ENCODE data around the gene PIEZO1. TPM values are rescaled to one million over a fixed set of nuclear protein-coding genes. Genes with fewer than 3 reads are reported as not detected.
A peak's percentile ranks its signal among the peaks of the same experiment; 100 is the strongest.

PIEZO1 gene
- polyA plus RNA-seq, 1 of the 3 experiments (the other 2 are of a cell fraction) = 184 TPM

DNA sequence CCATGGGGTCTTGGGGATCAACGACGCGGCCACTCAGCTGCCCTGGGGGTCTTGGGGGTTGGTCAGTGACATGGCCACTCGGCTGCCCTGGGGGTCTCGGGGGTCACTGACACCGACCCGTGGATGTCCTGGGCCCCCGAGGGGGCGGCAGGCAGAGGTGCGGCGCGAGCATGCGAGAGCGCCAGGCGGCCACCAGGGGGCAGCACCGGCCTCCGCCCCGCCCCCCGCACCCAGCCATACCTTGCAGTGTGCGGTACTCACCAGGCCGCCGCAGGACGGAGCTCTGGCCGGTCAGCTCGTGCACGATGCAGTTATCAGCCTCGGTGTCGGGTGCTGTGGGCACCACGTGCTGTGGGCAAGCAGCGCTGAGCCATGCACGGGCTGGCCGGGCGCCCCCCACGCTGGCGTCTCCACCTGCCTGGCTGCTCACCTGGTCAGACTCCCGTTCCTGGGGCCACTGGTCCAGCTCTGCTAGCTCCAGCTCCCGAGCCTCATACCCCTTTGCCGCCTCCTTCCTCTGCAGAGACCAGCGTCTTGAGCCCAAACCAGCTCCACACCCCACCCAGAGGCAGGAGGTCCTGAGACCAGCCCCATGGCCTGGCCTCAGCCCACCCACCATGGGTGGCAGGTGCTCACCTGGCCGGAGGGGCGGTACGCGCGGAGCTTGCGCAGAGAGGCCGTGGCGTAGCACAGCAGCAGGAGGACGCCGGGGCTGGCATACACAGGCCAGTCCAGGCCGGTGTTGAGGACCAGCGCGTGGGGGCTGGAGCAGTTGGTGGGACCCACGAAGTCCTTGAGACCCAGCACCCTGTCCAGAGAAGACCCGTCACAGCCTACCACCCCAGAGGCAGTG, 47.5 kb downstream of the PIEZO1 start:
- peak; percentile 94 for DNase-seq
- Histone ChIP-seq H3K9me2 (no peaks in the 10 kb centered on the region), H3K4me2 (no peak overlapping the region), H3K4me1 (ENCODE audit: control insufficient read depth in 1 of 2, insufficient read depth in 2 of 2, low read depth in 1 of 2, low read length in 1 of 2) (peaks cover 0 to 4% of the 10 kb centered on the region in 2 experiments; a peak in 1 of 4 replicates), H3K9me3 (no peaks in the 10 kb centered on the region), H3F3A (replicated peaks; ENCODE audit: insufficient read depth) (peaks cover 8% of the 10 kb centered on the region), H3K4me3 (ENCODE audit: low read depth in 2 of 2, low read length in 1 of 2) (no peak overlapping the region; a peak in 1 of 4 replicates), H3K27me3 (ENCODE audit: insufficient read depth) (no peaks in the 10 kb centered on the region), H4K20me1 (ENCODE audit: insufficient read depth) (peaks cover 25% of the 10 kb centered on the region), H3K9ac (no peak overlapping the region), H2AFZ (ENCODE audit: low read depth) (no peak overlapping the region), H3K27ac (ENCODE audit: low read depth in 2 of 2, low read length in 1 of 2) (no peak overlapping the region), H3K79me2 (ENCODE audit: insufficient read depth) (peaks cover 10% of the 10 kb centered on the region; the same call in 1 of the 2 replicates), H3K36me3 (replicated peaks in 1 of 2; ENCODE audit: control insufficient read depth in 1 of 2, insufficient read depth in 2 of 2, low read length in 1 of 2) (peaks cover 0 to 40% of the 10 kb centered on the region in 2 experiments)
- ChIA-PET POLR2A (no interaction called here), CTCF (interaction anchor here (0.5 to 17.4 kb wide), 47 partner anchors 12 to 904 kb away, joined by 3 to 540 read pairs (median 4); partner anchors contain the start of genes CDH15, CDT1, CTU2 and CYBA)
- 57% methylated on average over 24 of the region's 54 CpGs for WGBS (ENCODE audit: low lambda C conversion rate)
- TF ChIP-seq, protein P1, sequence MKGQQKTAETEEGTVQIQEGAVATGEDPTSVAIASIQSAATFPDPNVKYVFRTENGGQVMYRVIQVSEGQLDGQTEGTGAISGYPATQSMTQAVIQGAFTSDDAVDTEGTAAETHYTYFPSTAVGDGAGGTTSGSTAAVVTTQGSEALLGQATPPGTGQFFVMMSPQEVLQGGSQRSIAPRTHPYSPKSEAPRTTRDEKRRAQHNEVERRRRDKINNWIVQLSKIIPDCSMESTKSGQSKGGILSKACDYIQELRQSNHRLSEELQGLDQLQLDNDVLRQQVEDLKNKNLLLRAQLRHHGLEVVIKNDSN (IDR thresholded peaks at IDR 0.05; ENCODE audit: borderline replicate concordance, low read depth) = no peak
- TF ChIP-seq MEF2A (IDR thresholded peaks at IDR 0.05; ENCODE audit: borderline replicate concordance, low read depth) (no peak), GABPA (IDR thresholded peaks at IDR 0.05; ENCODE audit: low read depth) (no peak), ELF1 (IDR thresholded peaks at IDR 0.05) (no peak), JUND (IDR thresholded peaks at IDR 0.05) (no peak), SIN3A (IDR thresholded peaks at IDR 0.05; ENCODE audit: borderline replicate concordance, low read depth, low read length) (peak; percentile 72; the same call in 1 of the 2 replicates), RCOR1 (IDR thresholded peaks at IDR 0.05; ENCODE audit: low read length) (no peak), CHD2 (IDR thresholded peaks at IDR 0.05; ENCODE audit: low read length, partially characterized antibody) (peak; percentile 64), EP300 (IDR thresholded peaks at IDR 0.05; ENCODE audit: borderline replicate concordance in 1 of 2, low read depth in 1 of 2, low read length in 1 of 2) (no peak), TEAD4 (IDR thresholded peaks at IDR 0.05; ENCODE audit: borderline replicate concordance, insufficient read depth) (no peak), RXRA (IDR thresholded peaks at IDR 0.05; ENCODE audit: borderline replicate concordance, low read depth) (no peak), FOSL2 (IDR thresholded peaks at IDR 0.05; ENCODE audit: borderline replicate concordance, low read depth) (no peak), SMC3 (IDR thresholded peaks at IDR 0.05; ENCODE audit: low read depth, low read length) (peak; percentile 64), MXI1 (IDR thresholded peaks at IDR 0.05; ENCODE audit: low read depth, low read length) (peak; percentile 58), TCF12 (IDR thresholded peaks at IDR 0.05) (no peak), FOXJ3 (CRISPR knock-in tag; IDR thresholded peaks at IDR 0.05) (no peak), RAD21 (IDR thresholded peaks at IDR 0.05; ENCODE audit: low read length) (peak; percentile 56), NRF1 (IDR thresholded peaks at IDR 0.05; ENCODE audit: low read depth, low read length) (no peak), GATA2 (CRISPR knock-in tag; IDR thresholded peaks at IDR 0.05) (no peak), NFIC (IDR thresholded peaks at IDR 0.05; ENCODE audit: borderline replicate concordance) (no peak), TAF1 (IDR thresholded peaks at IDR 0.05; ENCODE audit: borderline replicate concordance, low read depth, low read length) (no peak), POLR2AphosphoS5 (IDR thresholded peaks at IDR 0.05; ENCODE audit: low read depth, low read length) (no peak), YY1 (IDR thresholded peaks at IDR 0.05; ENCODE audit: low read depth) (no peak)
- TF ChIP-seq, protein P2, sequence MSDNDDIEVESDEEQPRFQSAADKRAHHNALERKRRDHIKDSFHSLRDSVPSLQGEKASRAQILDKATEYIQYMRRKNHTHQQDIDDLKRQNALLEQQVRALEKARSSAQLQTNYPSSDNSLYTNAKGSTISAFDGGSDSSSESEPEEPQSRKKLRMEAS (IDR thresholded peaks at IDR 0.05; ENCODE audit: low read depth) = peak; percentile 88; the same call in 1 of the 2 replicates
- TF ChIP-seq, protein P3, sequence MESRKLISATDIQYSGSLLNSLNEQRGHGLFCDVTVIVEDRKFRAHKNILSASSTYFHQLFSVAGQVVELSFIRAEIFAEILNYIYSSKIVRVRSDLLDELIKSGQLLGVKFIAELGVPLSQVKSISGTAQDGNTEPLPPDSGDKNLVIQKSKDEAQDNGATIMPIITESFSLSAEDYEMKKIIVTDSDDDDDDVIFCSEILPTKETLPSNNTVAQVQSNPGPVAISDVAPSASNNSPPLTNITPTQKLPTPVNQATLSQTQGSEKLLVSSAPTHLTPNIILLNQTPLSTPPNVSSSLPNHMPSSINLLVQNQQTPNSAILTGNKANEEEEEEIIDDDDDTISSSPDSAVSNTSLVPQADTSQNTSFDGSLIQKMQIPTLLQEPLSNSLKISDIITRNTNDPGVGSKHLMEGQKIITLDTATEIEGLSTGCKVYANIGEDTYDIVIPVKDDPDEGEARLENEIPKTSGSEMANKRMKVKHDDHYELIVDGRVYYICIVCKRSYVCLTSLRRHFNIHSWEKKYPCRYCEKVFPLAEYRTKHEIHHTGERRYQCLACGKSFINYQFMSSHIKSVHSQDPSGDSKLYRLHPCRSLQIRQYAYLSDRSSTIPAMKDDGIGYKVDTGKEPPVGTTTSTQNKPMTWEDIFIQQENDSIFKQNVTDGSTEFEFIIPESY (IDR thresholded peaks at IDR 0.05; ENCODE audit: borderline replicate concordance, low read depth) = no peak
- TF ChIP-seq, protein P4, sequence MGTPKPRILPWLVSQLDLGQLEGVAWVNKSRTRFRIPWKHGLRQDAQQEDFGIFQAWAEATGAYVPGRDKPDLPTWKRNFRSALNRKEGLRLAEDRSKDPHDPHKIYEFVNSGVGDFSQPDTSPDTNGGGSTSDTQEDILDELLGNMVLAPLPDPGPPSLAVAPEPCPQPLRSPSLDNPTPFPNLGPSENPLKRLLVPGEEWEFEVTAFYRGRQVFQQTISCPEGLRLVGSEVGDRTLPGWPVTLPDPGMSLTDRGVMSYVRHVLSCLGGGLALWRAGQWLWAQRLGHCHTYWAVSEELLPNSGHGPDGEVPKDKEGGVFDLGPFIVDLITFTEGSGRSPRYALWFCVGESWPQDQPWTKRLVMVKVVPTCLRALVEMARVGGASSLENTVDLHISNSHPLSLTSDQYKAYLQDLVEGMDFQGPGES (IDR thresholded peaks at IDR 0.05; ENCODE audit: low read depth, low read length) = no peak
- TF ChIP-seq, protein P5, sequence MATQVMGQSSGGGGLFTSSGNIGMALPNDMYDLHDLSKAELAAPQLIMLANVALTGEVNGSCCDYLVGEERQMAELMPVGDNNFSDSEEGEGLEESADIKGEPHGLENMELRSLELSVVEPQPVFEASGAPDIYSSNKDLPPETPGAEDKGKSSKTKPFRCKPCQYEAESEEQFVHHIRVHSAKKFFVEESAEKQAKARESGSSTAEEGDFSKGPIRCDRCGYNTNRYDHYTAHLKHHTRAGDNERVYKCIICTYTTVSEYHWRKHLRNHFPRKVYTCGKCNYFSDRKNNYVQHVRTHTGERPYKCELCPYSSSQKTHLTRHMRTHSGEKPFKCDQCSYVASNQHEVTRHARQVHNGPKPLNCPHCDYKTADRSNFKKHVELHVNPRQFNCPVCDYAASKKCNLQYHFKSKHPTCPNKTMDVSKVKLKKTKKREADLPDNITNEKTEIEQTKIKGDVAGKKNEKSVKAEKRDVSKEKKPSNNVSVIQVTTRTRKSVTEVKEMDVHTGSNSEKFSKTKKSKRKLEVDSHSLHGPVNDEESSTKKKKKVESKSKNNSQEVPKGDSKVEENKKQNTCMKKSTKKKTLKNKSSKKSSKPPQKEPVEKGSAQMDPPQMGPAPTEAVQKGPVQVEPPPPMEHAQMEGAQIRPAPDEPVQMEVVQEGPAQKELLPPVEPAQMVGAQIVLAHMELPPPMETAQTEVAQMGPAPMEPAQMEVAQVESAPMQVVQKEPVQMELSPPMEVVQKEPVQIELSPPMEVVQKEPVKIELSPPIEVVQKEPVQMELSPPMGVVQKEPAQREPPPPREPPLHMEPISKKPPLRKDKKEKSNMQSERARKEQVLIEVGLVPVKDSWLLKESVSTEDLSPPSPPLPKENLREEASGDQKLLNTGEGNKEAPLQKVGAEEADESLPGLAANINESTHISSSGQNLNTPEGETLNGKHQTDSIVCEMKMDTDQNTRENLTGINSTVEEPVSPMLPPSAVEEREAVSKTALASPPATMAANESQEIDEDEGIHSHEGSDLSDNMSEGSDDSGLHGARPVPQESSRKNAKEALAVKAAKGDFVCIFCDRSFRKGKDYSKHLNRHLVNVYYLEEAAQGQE (IDR thresholded peaks at IDR 0.05; ENCODE audit: low read depth, low read length) = no peak

Measured in SK-N-SH (cell line).